Activated CD4-positive, CD25-positive, alpha-beta regulatory T cell treated with anti-CD3 and anti-CD28 coated beads, Interleukin-2, amount 50 U/mL, for 24 hours (primary cell): ENCODE measurements around the gene APBB1.

Experiments
- ATAC-seq, 2 donors: fragments of 150-1000 bp; cut with Tn5 transposase; one replicate each; pipeline ENCODE4 v1.10.0; 2021; ENCODE audit warnings: mild to moderate bottlenecking in 1 of 2, moderate library complexity in 1 of 2

APBB1 gene

GRCh38 chr11:6419009-6419631 lies at the start of gene APBB1:
Gene APBB1 (minus strand): TSS chr11:6419094. CDS start chr11:6411347, 7,747 bp downstream.
- ATAC-seq, result peak; percentile 62 to 66

DNA sequence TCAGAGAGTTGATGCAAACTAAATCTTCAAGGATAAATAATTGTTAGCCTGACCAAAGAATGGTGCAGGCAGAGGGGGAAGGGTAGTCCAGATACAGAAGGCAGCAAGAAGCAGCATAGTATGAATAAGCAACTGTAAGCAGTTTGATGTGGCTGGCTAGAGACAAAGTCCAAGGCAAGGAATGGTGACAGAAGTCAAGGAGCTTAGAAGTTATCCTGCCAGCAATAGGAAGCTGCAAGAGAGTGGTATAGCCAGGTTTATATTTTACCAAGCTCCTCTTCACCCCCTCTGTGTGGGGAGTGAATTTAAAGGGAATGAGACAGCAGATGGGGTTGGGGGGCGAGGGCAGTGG lies 40.2 kb upstream of the APBB1 start:
- ATAC-seq, result no peak

- no peak for ATAC-seq
Measured at GRCh38 chr11:6458352-6459098, 39.6 kb upstream of the APBB1 start.

DNA sequence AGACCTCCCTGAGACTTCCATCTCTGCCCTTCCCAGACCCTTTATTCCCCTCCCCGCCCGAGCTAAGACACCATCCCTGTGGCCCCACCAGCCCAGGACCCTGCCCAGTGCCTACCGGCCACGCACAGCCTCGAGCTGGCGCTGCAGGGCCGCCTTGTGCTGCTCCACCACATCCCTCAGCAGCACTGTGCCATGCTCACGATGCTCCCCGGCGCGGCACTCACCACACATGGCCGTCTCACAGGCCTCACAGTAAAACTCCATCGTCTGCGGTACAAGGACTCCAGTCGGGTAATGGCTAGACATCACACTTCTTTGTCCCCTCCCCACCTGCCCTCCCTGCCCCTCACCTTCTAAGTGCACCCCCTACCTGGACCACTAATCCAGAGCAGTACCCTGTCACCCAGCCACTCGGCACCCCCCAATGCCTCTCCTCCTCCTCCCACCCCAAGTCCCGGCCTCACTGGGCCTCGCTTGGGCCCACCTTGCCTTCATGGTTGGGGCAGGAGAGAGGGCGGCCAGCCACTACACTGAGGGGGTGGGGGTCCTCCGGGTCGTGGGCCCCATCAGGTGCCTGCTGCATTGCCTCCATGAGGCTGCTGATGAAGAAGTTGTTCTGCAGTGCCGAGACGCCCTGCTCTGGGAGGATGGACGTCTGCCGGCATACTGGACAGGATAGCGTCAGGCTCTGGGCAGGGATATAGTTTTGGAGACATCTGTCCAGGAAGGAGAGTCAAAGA lies 38.9 kb upstream of the APBB1 start:
- no peak for ATAC-seq

- ATAC-seq, result no peak
Measured at GRCh38 chr11:6456361-6457073, 37.6 kb upstream of the APBB1 start.

GRCh38 chr11:6455070-6455469 lies 36.2 kb upstream of the APBB1 start:
- no peak for ATAC-seq

DNA sequence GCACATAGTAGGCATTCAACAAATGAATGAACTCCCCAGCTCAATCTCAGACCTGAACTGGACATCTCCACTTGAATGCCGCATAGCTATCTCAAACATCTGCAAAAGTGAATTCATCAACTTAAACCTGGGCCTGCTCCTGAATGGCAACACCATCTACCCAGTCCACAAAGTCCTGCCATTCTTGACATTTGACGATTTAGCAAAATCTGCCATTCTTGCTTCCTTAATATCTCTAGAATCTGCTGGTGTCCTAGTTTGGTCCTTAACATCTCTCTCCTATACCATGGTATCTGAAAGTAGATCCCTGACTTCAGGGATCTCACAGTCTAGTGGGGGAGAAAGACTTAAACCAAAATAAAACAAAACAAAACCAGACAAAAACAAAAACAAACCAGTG lies 34.3 kb upstream of the APBB1 start:
- no peak for ATAC-seq

DNA sequence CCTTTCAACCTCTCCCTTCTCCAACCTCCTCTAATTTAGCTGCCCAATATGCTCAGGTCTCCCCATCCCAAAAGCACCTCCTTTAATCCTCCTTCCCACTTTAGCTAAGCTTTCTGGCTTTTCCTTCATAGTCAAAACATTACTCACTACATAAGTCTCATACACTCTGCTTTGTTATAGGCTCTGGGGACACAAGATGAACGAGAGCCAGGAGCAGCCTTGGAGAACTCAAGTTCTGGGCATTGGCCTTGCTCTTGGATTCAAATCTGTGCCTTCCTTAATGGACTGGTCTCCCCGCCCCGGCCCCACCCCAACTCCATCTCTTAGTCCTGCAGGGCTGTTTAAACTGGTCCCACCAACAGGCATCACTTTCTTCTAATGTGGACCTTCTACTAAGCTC lies 33.3 kb upstream of the APBB1 start:
- no peak for ATAC-seq

DNA sequence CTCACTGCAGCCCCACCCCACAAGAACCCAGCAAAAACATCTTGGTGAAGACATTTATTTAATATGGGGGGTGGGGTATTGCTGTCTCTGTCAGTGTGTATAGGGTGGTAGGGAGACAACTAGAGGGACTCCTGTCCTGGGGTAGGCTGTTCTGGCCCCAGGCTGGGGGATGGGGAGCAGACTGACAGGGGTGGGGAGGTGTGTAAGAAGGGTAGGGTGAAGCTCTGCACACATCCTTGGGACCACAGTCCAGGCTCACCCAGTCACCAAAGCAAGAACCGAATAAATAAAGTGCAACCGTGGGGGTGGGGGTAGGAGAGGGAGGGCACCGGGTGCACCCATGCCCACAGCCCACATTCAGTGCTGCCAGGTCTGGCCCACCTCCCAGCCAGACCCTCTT lies 29.7 kb upstream of the APBB1 start:
- no peak for ATAC-seq

DNA sequence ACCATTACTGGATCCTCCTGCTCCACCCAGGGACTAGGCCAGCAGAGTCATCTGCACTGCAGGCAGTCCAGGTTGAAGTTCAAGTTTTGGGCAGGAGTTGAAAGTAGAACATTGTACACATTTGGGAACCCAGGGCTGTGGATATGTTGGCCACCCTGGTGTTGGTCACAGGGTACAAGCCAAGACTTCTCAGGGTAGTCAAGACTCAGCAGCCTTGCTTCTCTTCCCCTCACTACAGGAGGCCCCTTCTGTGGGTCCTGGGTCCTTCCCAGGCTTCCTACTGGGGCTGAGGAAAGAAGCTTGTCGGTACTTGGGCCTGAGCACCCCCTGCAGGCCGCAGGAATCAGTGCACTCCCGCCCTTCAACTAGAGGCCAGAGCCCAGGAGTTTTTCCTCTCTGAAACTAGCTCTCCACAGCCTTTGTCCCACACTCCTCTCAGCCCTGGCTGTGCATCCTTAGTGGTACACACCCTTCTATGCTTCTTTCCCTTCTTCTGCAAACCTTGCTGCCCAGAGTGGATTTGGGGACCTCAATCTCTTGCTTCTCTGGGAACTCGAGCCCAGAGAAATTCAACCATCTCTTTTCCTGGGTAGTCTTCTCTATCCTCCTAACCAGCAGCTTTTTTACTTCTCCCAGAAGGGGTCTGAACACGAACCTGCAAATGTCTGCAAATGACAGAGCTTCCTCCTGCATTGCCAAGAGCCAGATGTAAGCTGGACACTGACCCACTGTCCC lies 24.5 kb upstream of the APBB1 start:
- peak; percentile 53 to 71 for ATAC-seq

- ATAC-seq, result no peak
Measured at GRCh38 chr11:6442441-6442840, 23.5 kb upstream of the APBB1 start.

DNA sequence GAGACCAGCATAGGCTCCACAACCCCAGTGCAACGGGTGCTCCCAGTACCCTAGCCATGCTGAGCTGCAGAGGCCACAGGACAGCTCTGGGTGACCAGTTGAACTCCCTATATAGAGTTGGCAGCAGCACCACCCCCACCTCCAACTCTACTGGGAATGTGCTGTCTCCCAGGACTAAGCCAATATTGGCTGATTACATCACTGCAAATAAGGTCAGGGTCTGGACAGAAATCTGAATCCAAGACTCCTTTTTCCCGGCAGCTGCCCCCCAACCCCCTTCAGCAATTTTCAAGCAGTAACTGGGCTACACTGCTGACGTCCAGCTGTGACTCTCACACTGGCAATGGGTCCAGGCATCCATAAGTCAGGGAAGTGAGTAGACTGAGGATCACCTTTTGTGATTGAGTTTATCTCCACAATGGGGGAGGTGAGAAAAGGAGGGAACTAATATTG lies 22.0 kb upstream of the APBB1 start, which contains the start of gene HPX:
Gene HPX (minus strand): TSS at position 82 of the 453 bp plus-strand sequence. CDS start 24 bp downstream, at position 58.
- ATAC-seq, result no peak

DNA sequence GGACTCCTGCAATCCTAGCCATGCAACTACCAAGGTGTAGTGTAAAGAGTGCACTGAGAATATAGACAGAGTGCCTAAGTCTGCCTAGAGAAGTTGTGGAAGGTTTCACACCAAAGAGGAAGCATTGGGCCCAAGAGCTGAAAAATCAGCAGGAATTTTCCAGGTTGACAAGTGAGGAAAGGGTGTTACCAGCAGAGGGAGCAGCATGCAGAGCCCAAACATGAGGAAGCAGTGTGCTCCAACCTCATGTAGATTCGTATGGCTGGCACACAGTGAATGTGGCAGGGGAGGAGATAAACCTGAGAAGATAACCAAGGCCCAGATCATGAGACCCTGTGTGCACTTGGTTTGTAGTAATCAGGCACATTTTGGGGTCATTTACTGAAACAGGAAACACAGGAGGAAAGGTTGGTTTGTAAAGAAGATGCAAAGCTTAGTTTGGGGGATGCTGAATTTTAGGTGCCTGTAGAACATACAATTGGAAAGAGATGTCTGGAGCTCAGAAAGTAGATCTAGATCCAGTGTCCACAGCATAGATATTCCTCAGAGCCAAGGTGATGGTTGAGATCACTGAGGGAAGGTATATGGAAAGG lies 20.2 kb upstream of the APBB1 start:
- ATAC-seq, result peak; percentile 44 to 46

- ATAC-seq, result no peak
Measured at GRCh38 chr11:6437993-6438392, 19.1 kb upstream of the APBB1 start.

DNA sequence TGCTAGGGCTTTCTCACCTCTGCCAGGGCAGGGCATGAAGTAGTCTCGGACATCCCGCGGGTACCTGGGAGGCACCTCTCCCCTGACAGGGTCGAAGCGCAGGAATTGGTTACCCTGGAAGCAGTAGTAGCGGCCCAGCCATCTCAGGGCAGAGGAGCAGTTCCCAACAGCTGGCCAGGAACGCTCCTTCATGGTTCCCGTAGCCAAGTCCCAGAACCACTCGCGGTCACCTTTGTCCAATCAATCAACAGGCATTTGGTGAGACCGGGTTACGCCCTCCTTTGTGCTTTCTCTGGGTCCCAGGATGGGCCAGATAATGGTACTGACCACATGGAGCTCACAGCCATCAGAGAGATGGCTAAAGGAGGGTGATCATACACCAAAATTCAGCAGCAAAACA lies 18.5 kb upstream of the APBB1 start:
- no peak for ATAC-seq

DNA sequence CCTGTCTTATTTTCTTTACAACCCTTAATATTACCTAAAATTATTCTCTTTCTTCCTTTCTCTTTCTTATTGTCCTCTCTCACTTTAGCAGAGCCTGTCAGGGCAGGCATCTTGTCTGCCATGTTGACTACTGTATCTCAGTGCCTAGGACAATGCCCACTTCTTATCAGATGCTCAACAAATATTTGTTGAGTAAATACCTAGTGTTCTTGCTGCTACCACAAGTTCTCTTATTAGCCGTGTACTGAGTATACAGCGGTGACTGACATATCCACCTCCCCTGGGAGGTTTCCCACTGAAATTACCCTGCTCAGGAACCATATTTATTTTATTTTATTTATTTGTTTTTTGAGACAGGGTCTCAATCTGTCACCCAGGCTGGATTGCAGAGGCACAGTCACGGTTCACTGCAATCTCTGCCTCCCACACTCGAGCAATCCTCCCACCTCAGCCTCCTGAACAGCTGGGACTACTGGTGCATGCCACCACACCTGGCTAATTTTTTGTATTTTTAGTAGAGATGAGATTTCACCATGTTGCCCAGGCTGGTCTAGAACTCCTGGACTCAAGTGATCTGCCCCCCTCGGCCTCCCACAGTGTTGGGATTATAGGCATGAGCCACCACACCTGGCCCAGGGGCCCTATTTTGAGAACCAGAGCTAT lies 15.2 kb upstream of the APBB1 start:
- no peak for ATAC-seq

DNA sequence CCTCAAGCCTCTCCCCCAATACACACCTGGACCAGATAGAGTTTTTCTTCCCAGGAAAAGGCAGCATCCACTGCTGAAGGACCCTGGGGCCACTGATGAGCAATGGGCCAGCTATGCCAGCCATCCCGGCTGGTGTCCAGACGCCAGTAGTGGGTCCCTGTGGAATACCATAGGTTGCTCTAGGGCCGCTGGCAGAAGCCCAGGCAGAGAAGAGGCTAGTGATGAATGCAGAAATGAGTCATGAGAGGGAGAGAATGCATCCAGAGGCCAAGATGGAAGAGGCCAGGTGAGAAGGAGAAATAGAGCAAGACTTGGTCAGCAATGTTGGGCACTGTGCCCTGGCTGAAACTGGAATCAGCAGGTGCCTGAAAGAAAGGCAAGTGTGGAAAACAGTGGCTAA lies 13.0 kb upstream of the APBB1 start:
- no peak for ATAC-seq

DNA sequence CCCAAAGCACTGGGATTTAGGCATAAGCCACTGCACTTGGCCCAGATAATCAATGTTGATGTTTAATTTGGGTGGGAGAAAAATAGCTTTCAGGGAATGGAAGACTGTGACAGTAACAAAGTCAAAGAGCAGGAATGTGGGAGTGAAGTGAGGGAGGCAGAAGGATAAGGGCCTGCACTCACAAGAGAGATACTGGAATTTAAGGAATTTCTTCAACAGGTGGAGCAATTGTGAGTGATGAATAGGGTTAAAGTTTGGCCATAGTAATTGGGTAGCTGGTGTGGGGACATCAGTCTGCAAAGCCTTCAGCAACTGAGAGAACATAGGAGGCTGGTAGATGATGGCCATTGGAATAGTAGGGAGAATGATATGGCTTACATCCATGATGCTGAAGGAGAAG lies 8.6 kb upstream of the APBB1 start:
- no peak for ATAC-seq

GRCh38 chr11:6420677-6421076 lies 1.8 kb upstream of the APBB1 start:
- ATAC-seq, result no peak

DNA sequence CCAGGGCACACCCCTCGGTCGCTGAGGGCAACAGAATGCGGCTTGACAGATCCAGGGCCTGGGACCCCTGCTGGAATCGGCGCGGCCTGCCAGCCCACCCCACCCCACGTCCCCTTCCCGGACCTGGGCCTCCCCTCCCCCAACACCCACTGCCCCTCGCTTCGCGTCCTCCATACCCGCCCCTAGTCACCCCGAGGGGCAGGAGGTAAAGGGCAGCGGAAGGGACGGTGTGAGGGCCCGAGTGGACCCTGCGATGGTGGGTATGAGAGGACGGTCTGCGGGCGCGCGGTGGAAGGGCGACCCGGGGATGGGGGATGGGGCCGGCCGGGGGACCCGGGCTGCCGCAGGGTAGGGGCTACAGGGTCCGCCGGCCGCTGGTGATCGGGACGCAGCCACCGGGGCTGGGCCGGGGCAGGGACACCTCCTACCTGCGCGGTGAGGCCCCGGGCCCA lies 311 bp downstream of the APBB1 start:
- ATAC-seq, result no peak

DNA sequence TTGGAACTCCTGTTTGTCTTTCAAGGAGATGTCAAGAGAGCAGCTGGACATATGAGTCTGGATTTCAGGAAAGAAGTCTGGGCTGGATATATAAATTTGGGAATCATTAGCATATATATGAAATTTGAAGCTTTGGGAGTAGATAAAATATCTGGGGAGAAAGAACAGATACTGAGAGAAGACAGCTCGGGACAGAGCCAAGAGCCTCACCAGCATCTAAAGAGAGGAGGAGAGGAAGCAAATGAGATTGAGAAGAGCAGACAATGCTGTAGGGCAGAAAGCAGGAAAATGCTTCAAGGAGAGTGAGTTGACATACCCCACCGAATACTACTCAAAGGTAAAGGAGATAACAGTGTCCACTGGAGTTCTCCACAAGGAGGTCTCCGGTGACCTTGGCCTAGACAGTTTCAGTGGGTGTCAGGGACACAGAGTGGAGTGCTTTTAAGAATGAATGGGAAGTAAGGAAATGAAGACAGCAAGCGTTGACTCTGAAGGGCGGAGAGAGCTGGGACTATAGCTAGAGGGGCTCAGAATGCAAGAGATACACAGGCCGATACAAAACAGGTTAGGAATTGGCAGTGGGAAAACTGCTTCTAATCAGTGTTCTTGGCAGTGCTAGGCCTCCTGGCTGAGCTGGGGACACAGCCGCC lies 862 bp downstream of the APBB1 start:
- ATAC-seq, result no peak
